Erythroblast (primary cell): Measurements from ENCODE around the gene CLCN5.

Source experiments
- GATA1 ChIP-seq: IDR thresholded peaks from 2 replicates; pipeline ENCODE4 v1.6.1; 2011; ENCODE audit warnings: low read depth, mild to moderate bottlenecking, control low read depth, low read length, moderate library complexity
- POLR2A ChIP-seq: IDR thresholded peaks from 2 replicates; pipeline ENCODE4 v1.6.1; 2011; ENCODE audit warnings: mild to moderate bottlenecking, low read length

GRCh38 chrX:49912086-49912485 lies 10.3 kb upstream of the CLCN5 start:
- TF ChIP-seq POLR2A (no peak), GATA1 (no peak)
